Right lobe of liver (tissue), 6 donors: ENCODE data around the gene UBE2E2. TPM values are rescaled to one million over a fixed set of nuclear protein-coding genes. Genes with fewer than 3 reads are reported as not detected.

ENCODE experiments used
- ATAC-seq, 4 donors: fragments of 200-7000 bp; cut with Tn5 transposase; one replicate each; pipeline ENCODE4 v1.9.1; 2020; ENCODE audit warnings: mild to moderate bottlenecking in 4 of 4, moderate library complexity in 4 of 4
- DNase-seq, 3 donors: peaks; one replicate each; pipeline ENCODE4 v3.0.0-alpha.2; 2020
- H3K27ac ChIP-seq, 3 donors: fragments of 200-600 bp; one replicate each; pipeline ENCODE4 v1.8.0; 2022
- H3K27me3 ChIP-seq, 2 donors: fragments of 200-600 bp; one replicate each; pipeline ENCODE4 v1.8.0; 2022
- H3K36me3 ChIP-seq, 4 donors: fragments of 200-600 bp; sonication (generic) in 1 of 4; one replicate each; pipeline versions ENCODE4 v1.5.1 to v1.8.0; 2017 to 2022; ENCODE audit warnings: control low read depth in 1 of 4
- H3K4me1 ChIP-seq, 4 donors: fragments of 200-600 bp; sonication (generic) in 1 of 4; one replicate each; pipeline versions ENCODE4 v1.5.1 to v1.8.0; 2017 to 2022; ENCODE audit warnings: control low read depth in 1 of 4
- H3K4me3 ChIP-seq, 3 donors: fragments of 200-600 bp; one replicate each; pipeline ENCODE4 v1.8.0; 2022
- H3K9me3 ChIP-seq, 4 donors: fragments of 200-600 bp; sonication (generic) in 1 of 4; one replicate each; pipeline versions ENCODE4 v1.5.1 to v1.8.0; 2017 to 2022; ENCODE audit warnings: control low read depth in 1 of 4
- POLR2A ChIP-seq: fragments of 450-650 bp; IDR thresholded peaks from one replicate; pipeline ENCODE4 v1.6.1; 2017; ENCODE audit warnings: antibody characterized with exemption, mild to moderate bottlenecking
- WGBS: methylation state at CpG from one replicate; pipeline ENCODE4 v1.1.6; 2018; ENCODE audit warnings: low coverage, low lambda C conversion rate; ENCODE audit not compliant: insufficient coverage; ENCODE audit errors: missing lambda C conversion rate; 5-methylcytosine and 5-hydroxymethylcytosine counted together
- intact Hi-C, 2 donors: fragments of 100-400 bp; cut with DNase I; formaldehyde crosslinking; loops; one replicate each; pipeline versions ENCODE4 v1.11.2 to v1.14.1; 2022
- total RNA-seq, 6 experiments: library from RNA; depleted of rRNA in 2 of 6; stranded (reverse); fragments of >200 nt in 2 of 6; fragmentation: NEBNext Ultra II Directional in 3 of 6; extraction: Animal tissue kit (Norgen Biotek cat#: 25700) in 3 of 6; gene quantifications; one replicate each; pipeline versions ENCODE4 v1.1.0 to v1.2.4, GENCODE V29; 2016 to 2023
- TF ChIP-seq, protein P1 (sequence below), 4 donors: fragments of 200-600 bp in 3 of 4; fragments of 450-650 bp in 1 of 4; IDR thresholded peaks; one replicate each; pipeline versions ENCODE4 v1.5.1 to v1.8.0; 2016 to 2022; ENCODE audit warnings: antibody characterized with exemption in 4 of 4, mild to moderate bottlenecking in 2 of 4
- donor health status: DM: no; HTN: yes; CAD: no.
- donor health status: DM: no; HTN: no; CAD: no.
- donor health status: DM: no; HTN: no; CAD: no.
- donor health status: DM: no; HTN: yes; CAD: no.
- donor health status: DM: no; HTN: yes; CAD: no.

Gene UBE2E2
- total RNA-seq, 6 experiments from 2014 or later = 17.2 to 29.1 (median 18.1) TPM

DNA sequence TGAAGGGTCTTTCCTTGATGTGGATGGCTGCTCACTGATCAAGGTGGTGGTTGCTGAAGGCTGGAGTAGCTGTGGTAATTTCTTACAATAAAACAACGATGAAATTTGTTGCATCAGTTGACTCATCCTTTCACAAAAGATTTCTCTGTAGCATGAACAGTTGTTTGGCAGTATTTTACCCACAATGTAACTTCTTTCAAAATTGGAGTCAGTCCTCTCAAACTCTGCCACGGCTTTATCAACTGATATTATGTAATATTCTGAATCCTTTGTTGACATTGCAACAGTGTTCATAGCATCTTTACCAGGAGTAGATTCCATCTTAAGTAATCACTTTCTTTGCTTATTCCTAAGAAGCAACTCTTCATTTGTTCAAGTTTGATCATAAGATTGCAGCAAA is 252.6 kb downstream of the UBE2E2 start:
- WGBS = 21% methylated on average over 2 of the region's 2 CpGs
- Histone ChIP-seq H3K27ac (no peak overlapping the region), H3K9me3 (no peaks in the 10 kb centered on the region), H3K4me3 (no peak overlapping the region), H3K4me1 (no peaks in the 10 kb centered on the region), H3K27me3 (no peaks in the 10 kb centered on the region), H3K36me3 (no peaks in the 10 kb centered on the region)
- no peak for TF ChIP-seq POLR2A
- TF ChIP-seq, protein P1, sequence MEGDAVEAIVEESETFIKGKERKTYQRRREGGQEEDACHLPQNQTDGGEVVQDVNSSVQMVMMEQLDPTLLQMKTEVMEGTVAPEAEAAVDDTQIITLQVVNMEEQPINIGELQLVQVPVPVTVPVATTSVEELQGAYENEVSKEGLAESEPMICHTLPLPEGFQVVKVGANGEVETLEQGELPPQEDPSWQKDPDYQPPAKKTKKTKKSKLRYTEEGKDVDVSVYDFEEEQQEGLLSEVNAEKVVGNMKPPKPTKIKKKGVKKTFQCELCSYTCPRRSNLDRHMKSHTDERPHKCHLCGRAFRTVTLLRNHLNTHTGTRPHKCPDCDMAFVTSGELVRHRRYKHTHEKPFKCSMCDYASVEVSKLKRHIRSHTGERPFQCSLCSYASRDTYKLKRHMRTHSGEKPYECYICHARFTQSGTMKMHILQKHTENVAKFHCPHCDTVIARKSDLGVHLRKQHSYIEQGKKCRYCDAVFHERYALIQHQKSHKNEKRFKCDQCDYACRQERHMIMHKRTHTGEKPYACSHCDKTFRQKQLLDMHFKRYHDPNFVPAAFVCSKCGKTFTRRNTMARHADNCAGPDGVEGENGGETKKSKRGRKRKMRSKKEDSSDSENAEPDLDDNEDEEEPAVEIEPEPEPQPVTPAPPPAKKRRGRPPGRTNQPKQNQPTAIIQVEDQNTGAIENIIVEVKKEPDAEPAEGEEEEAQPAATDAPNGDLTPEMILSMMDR (IDR thresholded peaks at IDR 0.05) = no peak
- DNase-seq (no peak), ATAC-seq (no peak)
- intact Hi-C loops = no loop called here

DNA sequence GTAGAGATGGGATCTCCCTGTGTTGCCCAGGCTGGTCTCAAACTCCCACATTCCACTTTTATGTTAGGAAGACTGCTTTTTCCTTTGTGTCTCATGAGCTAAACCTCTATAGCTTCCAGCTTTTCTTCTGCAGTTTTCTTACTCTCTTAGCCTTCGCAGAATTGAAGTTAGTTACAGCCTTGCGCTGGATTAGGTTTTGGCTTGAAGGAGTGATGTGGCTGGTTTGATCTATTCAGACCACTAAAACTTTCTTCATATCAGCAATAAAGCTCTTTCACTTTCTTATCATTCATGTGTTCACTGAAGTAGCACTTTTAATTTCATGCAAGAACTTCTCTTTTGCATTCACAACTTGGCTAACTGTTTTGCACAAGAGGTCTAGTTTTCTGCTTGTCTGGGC is 254.6 kb downstream of the UBE2E2 start:
- WGBS = 88% methylated on average over 2 of the region's 2 CpGs
- intact Hi-C loops = no loop called here
- no peak for TF ChIP-seq POLR2A
- TF ChIP-seq, protein P1 (IDR thresholded peaks at IDR 0.05) = no peak
- Histone ChIP-seq H3K36me3 (no peaks in the 10 kb centered on the region), H3K27ac (no peak overlapping the region), H3K27me3 (no peaks in the 10 kb centered on the region), H3K4me1 (no peaks in the 10 kb centered on the region), H3K9me3 (no peaks in the 10 kb centered on the region), H3K4me3 (no peak overlapping the region)
- ATAC-seq (no peak), DNase-seq (no peak)

DNA sequence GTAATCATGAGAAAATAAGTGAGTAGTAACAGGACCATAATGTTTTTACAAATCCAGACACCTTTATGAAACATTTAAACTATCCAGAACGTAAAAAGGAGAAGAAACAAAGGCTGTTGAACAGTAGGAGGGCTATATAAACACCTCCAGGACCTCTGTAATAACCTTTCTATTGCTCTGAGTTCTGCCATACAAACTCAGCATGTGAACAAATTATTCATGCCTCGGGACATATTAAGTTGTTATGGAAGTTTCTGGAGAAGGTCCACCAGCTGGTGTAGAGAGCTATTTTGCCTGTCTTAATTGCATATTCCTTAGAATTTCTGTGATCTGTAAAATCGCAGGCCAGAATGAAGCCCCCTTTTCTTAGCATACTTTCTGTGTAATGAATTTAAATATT is 256.3 kb downstream of the UBE2E2 start:
- WGBS = 80% methylated on average over 3 of the region's 3 CpGs
- intact Hi-C loops = no loop called here
- no peaks in the 10 kb centered on the region for H3K4me1 ChIP-seq
- no peak overlapping the region for H3K27ac ChIP-seq
- DNase-seq (no peak), ATAC-seq (no peak)
- H3K9me3 ChIP-seq = no peaks in the 10 kb centered on the region
- H3K27me3 ChIP-seq = no peaks in the 10 kb centered on the region
- no peak for TF ChIP-seq POLR2A
- TF ChIP-seq, protein P1 (IDR thresholded peaks at IDR 0.05) = no peak
- no peak overlapping the region for H3K4me3 ChIP-seq
- no peaks in the 10 kb centered on the region for H3K36me3 ChIP-seq

DNA sequence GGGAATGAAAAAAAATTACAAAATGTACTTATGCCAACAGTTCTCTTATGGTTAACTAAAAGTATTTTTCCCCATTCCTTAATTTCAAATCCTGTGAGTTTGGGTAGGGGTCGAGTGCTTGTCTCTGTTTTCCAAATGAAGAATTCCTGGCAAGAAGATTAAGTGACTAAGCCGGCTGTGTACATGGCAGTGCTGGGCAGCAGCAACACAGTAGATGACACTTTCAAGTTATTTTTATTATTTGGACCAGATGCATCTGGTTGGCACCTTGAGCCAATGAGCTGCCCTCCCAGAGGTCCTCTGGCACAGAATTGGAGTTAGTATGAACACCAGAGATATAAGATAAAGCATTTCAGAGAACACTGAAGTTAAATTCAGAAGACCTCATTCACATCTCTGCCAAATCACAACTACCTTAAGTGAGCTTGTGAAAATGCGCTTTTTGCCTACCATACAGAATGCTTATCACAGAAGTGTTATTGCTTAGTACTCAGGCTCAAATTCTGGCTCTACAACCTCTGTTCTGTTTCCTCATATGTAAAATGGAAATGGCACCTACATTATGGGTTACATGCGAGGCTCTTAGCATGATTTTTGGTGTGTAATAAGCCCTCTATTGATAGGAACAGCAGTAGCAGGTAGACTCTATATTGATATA is 256.9 kb downstream of the UBE2E2 start:
- Histone ChIP-seq H3K4me3 (no peak overlapping the region), H3K27ac (no peak overlapping the region), H3K9me3 (no peaks in the 10 kb centered on the region), H3K4me1 (no peaks in the 10 kb centered on the region), H3K36me3 (no peaks in the 10 kb centered on the region), H3K27me3 (no peaks in the 10 kb centered on the region)
- 76% methylated on average over 4 of the region's 4 CpGs for WGBS
- TF ChIP-seq POLR2A = no peak
- TF ChIP-seq, protein P1 (IDR thresholded peaks at IDR 0.05) = no peak
- ATAC-seq = no peak
- DNase-seq = no peak
- intact Hi-C loops = no loop called here
